ENCODE data around the gene ATP11B. TPM values are rescaled to one million over a fixed set of nuclear protein-coding genes. Genes with fewer than 3 reads are reported as not detected.

The ATP11B gene
- total RNA-seq, 1 experiment from 2014 or later: 84.0 TPM

GRCh38 chr3:182921665-182922355, 128.5 kb downstream of the ATP11B start:
- no peaks in the 10 kb centered on the region for H3K27me3 Mint-ChIP-seq (ENCODE audit: unreplicated experiment)
- H3K9me3 Mint-ChIP-seq (ENCODE audit: low read depth, unreplicated experiment): no peaks in the 10 kb centered on the region
- no peak for DNase-seq
- no peak for TF ChIP-seq CTCF (IDR thresholded peaks at IDR 0.05; ENCODE audit: unreplicated experiment)
- intact Hi-C loops (cut with micrococcal nuclease; ENCODE audit: unreplicated experiment): no loop called here
- H3K4me1 Mint-ChIP-seq (ENCODE audit: low read depth, unreplicated experiment): peaks cover 16% of the 10 kb centered on the region
- no TSS peak for BruUV-seq (replicated peaks)
- CTCF ChIA-PET: interaction anchor here (0.5 to 0.6 kb wide), 4 partner anchors 166 to 469 kb away, joined by 3 to 5 read pairs (median 3); no protein-coding TSS in a partner anchor
- peaks cover 25% of the 10 kb centered on the region for H3K36me3 Mint-ChIP-seq (ENCODE audit: insufficient read depth, unreplicated experiment)
- H3K4me3 Mint-ChIP-seq (ENCODE audit: low read depth, unreplicated experiment): no peak overlapping the region
- no peak overlapping the region for H3K27ac Mint-ChIP-seq (ENCODE audit: unreplicated experiment)

- Mint-ChIP-seq H3K27me3 (ENCODE audit: unreplicated experiment) (no peaks in the 10 kb centered on the region), H3K4me3 (ENCODE audit: low read depth, unreplicated experiment) (no peak overlapping the region)
- intact Hi-C loops (cut with micrococcal nuclease; ENCODE audit: unreplicated experiment): no loop called here
Observed at GRCh38 chr3:182925330-182925943, 132.1 kb downstream of the ATP11B start.

GRCh38 chr3:182925944-182926337, 132.6 kb downstream of the ATP11B start:
- CTCF ChIA-PET: no interaction called here
- no peak overlapping the region for H3K27ac Mint-ChIP-seq (ENCODE audit: unreplicated experiment)
- BruUV-seq (replicated peaks): no TSS peak
- H3K27me3 Mint-ChIP-seq (ENCODE audit: unreplicated experiment): no peaks in the 10 kb centered on the region
- peaks cover 3% of the 10 kb centered on the region for H3K4me1 Mint-ChIP-seq (ENCODE audit: low read depth, unreplicated experiment)
- no peak for TF ChIP-seq CTCF (IDR thresholded peaks at IDR 0.05; ENCODE audit: unreplicated experiment)
- no peak for DNase-seq
- no peak overlapping the region for H3K4me3 Mint-ChIP-seq (ENCODE audit: low read depth, unreplicated experiment)
- H3K36me3 Mint-ChIP-seq (ENCODE audit: insufficient read depth, unreplicated experiment): peaks cover 31% of the 10 kb centered on the region
- intact Hi-C loops (cut with micrococcal nuclease; ENCODE audit: unreplicated experiment): no loop called here
- H3K9me3 Mint-ChIP-seq (ENCODE audit: low read depth, unreplicated experiment): no peaks in the 10 kb centered on the region

More at GRCh38 chr3:182925330-182925943, 132.1 kb downstream of the ATP11B start:
- Mint-ChIP-seq H3K36me3 (ENCODE audit: insufficient read depth, unreplicated experiment) (peaks cover 31% of the 10 kb centered on the region), H3K4me1 (ENCODE audit: low read depth, unreplicated experiment) (peaks cover 8% of the 10 kb centered on the region), H3K27ac (ENCODE audit: unreplicated experiment) (no peak overlapping the region), H3K9me3 (ENCODE audit: low read depth, unreplicated experiment) (no peaks in the 10 kb centered on the region)
- no TSS peak for BruUV-seq (replicated peaks)
- TF ChIP-seq CTCF (IDR thresholded peaks at IDR 0.05; ENCODE audit: unreplicated experiment): no peak
- no peak for DNase-seq
- CTCF ChIA-PET: no interaction called here

GRCh38 chr3:182935803-182936202, 142.5 kb downstream of the ATP11B start:
- no peak overlapping the region for H3K4me3 Mint-ChIP-seq (ENCODE audit: low read depth, unreplicated experiment)
- peaks cover 2% of the 10 kb centered on the region for H3K9me3 Mint-ChIP-seq (ENCODE audit: low read depth, unreplicated experiment)
- BruUV-seq (replicated peaks): no TSS peak
- intact Hi-C loops (cut with micrococcal nuclease; ENCODE audit: unreplicated experiment): no loop called here
- CTCF ChIA-PET: interaction anchor here (0.6 kb wide), 1 partner anchor 706 kb away, joined by 4 read pairs; no protein-coding TSS in a partner anchor
- H3K27me3 Mint-ChIP-seq (ENCODE audit: unreplicated experiment): no peaks in the 10 kb centered on the region
- no peak for TF ChIP-seq CTCF (IDR thresholded peaks at IDR 0.05; ENCODE audit: unreplicated experiment)
- no peaks in the 10 kb centered on the region for H3K4me1 Mint-ChIP-seq (ENCODE audit: low read depth, unreplicated experiment)
- H3K36me3 Mint-ChIP-seq (ENCODE audit: insufficient read depth, unreplicated experiment): peaks cover 11% of the 10 kb centered on the region
- DNase-seq: no peak
- H3K27ac Mint-ChIP-seq (ENCODE audit: unreplicated experiment): no peak overlapping the region

Measured in Calu3 (cell line).